ENCODE measurements around the gene PRAMEF1. TPM values are rescaled to one million over a fixed set of nuclear protein-coding genes. Genes with fewer than 3 reads are reported as not detected.

Gene PRAMEF1
- total and polyA plus RNA-seq, 8 donors, result not detected

GRCh38 chr1:12769976-12770505 is 21.2 kb upstream of the PRAMEF1 start:
- Histone ChIP-seq H3K27ac (no peak overlapping the region), H3K9me3 (no peaks in the 10 kb centered on the region)
- ATAC-seq, result no peak

GRCh38 chr1:12770620-12771019 is 20.6 kb upstream of the PRAMEF1 start:
- H3K27me3 ChIP-seq, result peaks cover 0 to 52% of the 10 kb centered on the region in 2 donors
- ATAC-seq (no peak), DNase-seq (no peak)
- TF ChIP-seq CTCF (IDR thresholded peaks at IDR 0.05), result no peak
- H3K9me3 ChIP-seq, result no peaks in the 10 kb centered on the region
- H3K36me3 ChIP-seq, result no peaks in the 10 kb centered on the region
- H3K4me1 ChIP-seq, result no peaks in the 10 kb centered on the region
- intact Hi-C loops (cut with DNase I), result no loop called here
- no peak overlapping the region for H3K27ac ChIP-seq
- no peak overlapping the region for H3K4me3 ChIP-seq

More at GRCh38 chr1:12769976-12770505, 21.2 kb upstream of the PRAMEF1 start:
- Histone ChIP-seq H3K4me1 (no peaks in the 10 kb centered on the region), H3K27me3 (peaks cover 0 to 49% of the 10 kb centered on the region in 2 donors), H3K4me3 (no peak overlapping the region), H3K36me3 (no peaks in the 10 kb centered on the region)
- DNase-seq, result no peak
- intact Hi-C loops (cut with DNase I), result no loop called here
- TF ChIP-seq CTCF (IDR thresholded peaks at IDR 0.05), result no peak

GRCh38 chr1:12771186-12771585 is 20.0 kb upstream of the PRAMEF1 start:
- intact Hi-C loops (cut with DNase I), result no loop called here

GRCh38 chr1:12772520-12772919 is 18.7 kb upstream of the PRAMEF1 start:
- no peak overlapping the region for H3K4me3 ChIP-seq
- TF ChIP-seq CTCF (IDR thresholded peaks at IDR 0.05), result no peak
- no peak for ATAC-seq
- H3K27ac ChIP-seq, result no peak overlapping the region
- intact Hi-C loops (cut with DNase I), result no loop called here
- H3K36me3 ChIP-seq, result no peaks in the 10 kb centered on the region
- no peaks in the 10 kb centered on the region for H3K9me3 ChIP-seq
- DNase-seq, result no peak
- H3K27me3 ChIP-seq, result peaks cover 0 to 49% of the 10 kb centered on the region in 2 donors
- no peaks in the 10 kb centered on the region for H3K4me1 ChIP-seq

More at GRCh38 chr1:12771186-12771585, 20.0 kb upstream of the PRAMEF1 start:
- Histone ChIP-seq H3K9me3 (no peaks in the 10 kb centered on the region), H3K27me3 (peaks cover 0 to 54% of the 10 kb centered on the region in 2 donors), H3K27ac (no peak overlapping the region), H3K4me3 (no peak overlapping the region), H3K36me3 (no peaks in the 10 kb centered on the region), H3K4me1 (no peaks in the 10 kb centered on the region)
- TF ChIP-seq CTCF (IDR thresholded peaks at IDR 0.05), result no peak
- ATAC-seq (no peak), DNase-seq (no peak)

- ATAC-seq, result no peak
- no peak for DNase-seq
- no peaks in the 10 kb centered on the region for H3K4me1 ChIP-seq
- peaks cover 0 to 40% of the 10 kb centered on the region in 2 donors for H3K27me3 ChIP-seq
- H3K4me3 ChIP-seq, result no peak within 1 kb of the TSS
- H3K27ac ChIP-seq, result no peak within 1 kb of the TSS
- H3K36me3 ChIP-seq, result no peaks in the 10 kb centered on the region
- no peaks in the 10 kb centered on the region for H3K9me3 ChIP-seq
- TF ChIP-seq CTCF (IDR thresholded peaks at IDR 0.05), result no peak
- intact Hi-C loops (cut with DNase I), result no loop called here
Observed at GRCh38 chr1:12773438-12773837, 17.8 kb upstream of the PRAMEF1 start, which contains the start of gene PRAMEF12. TSS of gene PRAMEF12 (plus strand) at chr1:12773738. CDS start at chr1:12774868, 1,130 bp downstream.

All from left lung (tissue), 10 donors.